Measurements from ENCODE around the gene POLD4.

DNA sequence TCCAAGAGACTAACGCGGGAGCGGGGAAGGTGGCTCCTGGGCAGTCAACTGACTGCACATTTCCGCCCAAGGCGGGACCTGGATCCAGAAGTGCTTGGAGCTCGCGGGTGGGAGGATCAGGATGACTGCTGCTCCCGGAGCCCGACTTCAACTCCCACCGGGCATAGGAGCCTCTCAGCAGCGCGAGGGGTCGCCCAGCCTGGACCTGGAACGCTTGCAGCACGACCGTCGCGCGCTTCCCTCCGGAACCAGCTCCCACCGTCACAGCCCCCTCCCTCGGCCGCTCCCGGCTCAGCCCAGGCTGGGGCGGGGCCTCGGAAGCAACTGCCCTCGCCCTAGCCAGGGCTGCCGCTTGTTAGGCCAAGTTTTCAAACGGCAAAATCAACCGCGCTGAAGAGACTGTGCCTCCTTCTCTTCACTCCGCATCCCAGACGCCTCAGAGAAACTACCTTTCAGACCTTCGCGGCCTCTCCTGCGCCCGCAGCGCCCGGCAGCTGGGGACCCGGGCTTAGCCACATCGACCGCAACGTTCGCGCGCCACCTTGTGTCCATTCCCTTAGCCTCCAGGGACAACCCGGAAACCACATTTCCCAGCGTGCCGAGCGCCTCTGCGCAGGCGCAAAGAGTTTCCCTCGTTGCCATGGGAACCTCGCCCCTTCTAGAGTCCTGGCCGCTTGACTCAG, 36.0 kb downstream of the POLD4 start:
- TF ChIP-seq POLR2AphosphoS5 (IDR thresholded peaks at IDR 0.05; ENCODE audit: low read depth, low read length) (peak; percentile 93), TAF1 (IDR thresholded peaks at IDR 0.05; ENCODE audit: borderline replicate concordance, insufficient read depth, low read length) (0 out of 2 replicates have a peak, but pooled peaks have one; percentile 66), REST (IDR thresholded peaks at IDR 0.05; ENCODE audit: insufficient read depth in 1 of 2, low read depth in 2 of 2, low read length in 2 of 2) (no peak)
